HEK293 (cell line): ENCODE measurements around the gene EGR1.

Experiments used
- ATF2 ChIP-seq: fragments of 450-650 bp; formaldehyde crosslinking; IDR thresholded peaks from 2 replicates; pipeline ENCODE4 v1.5.1; 2016; ENCODE audit warnings: missing biosample characterization, missing genetic modification characterization, low read depth
- GFI1B ChIP-seq: fragments of 450-650 bp; formaldehyde crosslinking; IDR thresholded peaks from 2 replicates; pipeline ENCODE4 v1.5.1; 2016; ENCODE audit warnings: missing biosample characterization, missing genetic modification characterization
- HOXA7 ChIP-seq: sonication (generic); formaldehyde crosslinking; IDR thresholded peaks from 2 replicates; pipeline ENCODE4 v1.8.1; 2022; ENCODE audit warnings: missing genetic modification reagents, borderline replicate concordance
- KLF17 ChIP-seq: fragments of 450-650 bp; formaldehyde crosslinking; IDR thresholded peaks from 2 replicates; pipeline ENCODE4 v1.5.1; 2016; ENCODE audit warnings: missing biosample characterization, missing genetic modification characterization
- OSR2 ChIP-seq: fragments of 450-650 bp; formaldehyde crosslinking; IDR thresholded peaks from 2 replicates; pipeline ENCODE4 v1.5.1; 2016; ENCODE audit warnings: missing biosample characterization, missing genetic modification characterization
- TRIM28 ChIP-seq: IDR thresholded peaks from 2 replicates; pipeline ENCODE4 v1.6.1; 2011; ENCODE audit warnings: low read length, control low read depth, borderline replicate concordance
- ZBTB7A ChIP-seq: fragments of 450-650 bp; formaldehyde crosslinking; IDR thresholded peaks from 2 replicates; pipeline ENCODE4 v1.5.1; 2016; ENCODE audit warnings: low read depth, missing biosample characterization, missing genetic modification characterization
- ZFHX2 ChIP-seq: fragments of 450-650 bp; formaldehyde crosslinking; conservative IDR thresholded peaks from 2 replicates; pipeline ENCODE4 v1.5.1; 2016; ENCODE audit warnings: missing biosample characterization, missing genetic modification characterization
- ZFP41 ChIP-seq: fragments of 450-650 bp; formaldehyde crosslinking; IDR thresholded peaks from 2 replicates; pipeline ENCODE4 v1.5.1; 2016; ENCODE audit warnings: missing biosample characterization, missing genetic modification characterization, borderline replicate concordance
- ZIC2 ChIP-seq: fragments of 450-650 bp; formaldehyde crosslinking; IDR thresholded peaks from 2 replicates; pipeline ENCODE4 v1.5.1; 2016; ENCODE audit warnings: missing biosample characterization, missing genetic modification characterization
- ZNF114 ChIP-seq: fragments of 450-650 bp; formaldehyde crosslinking; IDR thresholded peaks from 2 replicates; pipeline ENCODE4 v1.5.0; 2017; ENCODE audit warnings: missing biosample characterization, missing genetic modification characterization
- ZNF138 ChIP-seq: fragments of 450-650 bp; formaldehyde crosslinking; IDR thresholded peaks from 2 replicates; pipeline ENCODE4 v1.5.1; 2016; ENCODE audit warnings: missing biosample characterization, missing genetic modification characterization, borderline replicate concordance
- ZNF223 ChIP-seq: fragments of 450-650 bp; formaldehyde crosslinking; IDR thresholded peaks from 2 replicates; pipeline ENCODE4 v1.5.1; 2016; ENCODE audit warnings: missing biosample characterization, missing genetic modification characterization
- ZNF239 ChIP-seq: fragments of 450-650 bp; formaldehyde crosslinking; IDR thresholded peaks from 2 replicates; pipeline ENCODE4 v1.5.1; 2016; ENCODE audit warnings: missing biosample characterization, missing genetic modification characterization
- ZNF24 ChIP-seq: fragments of 450-650 bp; formaldehyde crosslinking; IDR thresholded peaks from 2 replicates; pipeline ENCODE4 v1.5.1; 2016; ENCODE audit warnings: missing biosample characterization, missing genetic modification characterization
- ZNF280D ChIP-seq: fragments of 450-650 bp; formaldehyde crosslinking; IDR thresholded peaks from 2 replicates; pipeline ENCODE4 v1.5.1; 2016; ENCODE audit warnings: missing biosample characterization, missing genetic modification characterization
- ZNF302 ChIP-seq: fragments of 450-650 bp; formaldehyde crosslinking; IDR thresholded peaks from 2 replicates; pipeline ENCODE4 v1.5.1; 2016; ENCODE audit warnings: missing biosample characterization, missing genetic modification characterization, low read depth
- ZNF335 ChIP-seq: fragments of 450-650 bp; formaldehyde crosslinking; conservative IDR thresholded peaks from 2 replicates; pipeline ENCODE4 v1.5.1; 2016; ENCODE audit warnings: missing biosample characterization, missing genetic modification characterization
- ZNF366 ChIP-seq: fragments of 450-650 bp; formaldehyde crosslinking; conservative IDR thresholded peaks from 2 replicates; pipeline ENCODE4 v1.5.1; 2016; ENCODE audit warnings: missing biosample characterization, missing genetic modification characterization
- ZNF394 ChIP-seq: fragments of 450-650 bp; formaldehyde crosslinking; IDR thresholded peaks from 2 replicates; pipeline ENCODE4 v1.5.1; 2016; ENCODE audit warnings: missing biosample characterization, missing genetic modification characterization, mild to moderate bottlenecking, moderate library complexity, borderline replicate concordance
- ZNF416 ChIP-seq: fragments of 450-650 bp; formaldehyde crosslinking; IDR thresholded peaks from 2 replicates; pipeline ENCODE4 v1.5.1; 2016; ENCODE audit warnings: missing biosample characterization, missing genetic modification characterization
- ZNF501 ChIP-seq: fragments of 450-650 bp; formaldehyde crosslinking; IDR thresholded peaks from 2 replicates; pipeline ENCODE4 v1.5.1; 2016; ENCODE audit warnings: missing biosample characterization, missing genetic modification characterization
- ZNF530 ChIP-seq: fragments of 450-650 bp; formaldehyde crosslinking; IDR thresholded peaks from 2 replicates; pipeline ENCODE4 v1.5.1; 2016; ENCODE audit warnings: low read depth, missing biosample characterization, missing genetic modification characterization
- ZNF561 ChIP-seq: fragments of 450-650 bp; IDR thresholded peaks from 2 replicates; pipeline ENCODE4 v1.5.1; 2018; ENCODE audit warnings: missing biosample characterization, missing genetic modification characterization, borderline replicate concordance
- ZNF596 ChIP-seq: fragments of 450-650 bp; IDR thresholded peaks from 2 replicates; pipeline ENCODE4 v1.5.0; 2018; ENCODE audit warnings: missing biosample characterization, mild to moderate bottlenecking, missing genetic modification characterization, moderate library complexity
- ZNF600 ChIP-seq: fragments of 450-650 bp; formaldehyde crosslinking; IDR thresholded peaks from 2 replicates; pipeline ENCODE4 v1.5.1; 2016; ENCODE audit warnings: missing biosample characterization, missing genetic modification characterization
- ZNF654 ChIP-seq: fragments of 450-650 bp; formaldehyde crosslinking; IDR thresholded peaks from 2 replicates; pipeline ENCODE4 v1.5.1; 2016; ENCODE audit warnings: low read depth, missing biosample characterization, missing genetic modification characterization
- ZNF707 ChIP-seq: fragments of 450-650 bp; formaldehyde crosslinking; IDR thresholded peaks from 2 replicates; pipeline ENCODE4 v1.5.1; 2016; ENCODE audit warnings: missing biosample characterization, missing genetic modification characterization
- ZNF747 ChIP-seq: fragments of 450-650 bp; formaldehyde crosslinking; IDR thresholded peaks from 2 replicates; pipeline ENCODE4 v1.5.1; 2016; ENCODE audit warnings: missing biosample characterization, missing genetic modification characterization
- ZNF785 ChIP-seq: fragments of 450-650 bp; formaldehyde crosslinking; IDR thresholded peaks from 2 replicates; pipeline ENCODE4 v1.5.1; 2016; ENCODE audit warnings: missing biosample characterization, missing genetic modification characterization
- ZNF791 ChIP-seq: fragments of 450-650 bp; formaldehyde crosslinking; IDR thresholded peaks from 2 replicates; pipeline ENCODE4 v1.5.1; 2016; ENCODE audit warnings: missing biosample characterization, missing genetic modification characterization
- ZNF830 ChIP-seq: fragments of 450-650 bp; IDR thresholded peaks from 2 replicates; pipeline ENCODE4 v1.5.0; 2018; ENCODE audit warnings: missing biosample characterization, missing genetic modification characterization, low read depth, mild to moderate bottlenecking, moderate library complexity
- ZSCAN5A ChIP-seq: fragments of 450-650 bp; formaldehyde crosslinking; IDR thresholded peaks from 2 replicates; pipeline ENCODE4 v1.5.1; 2016; ENCODE audit warnings: missing biosample characterization, missing genetic modification characterization
- ZXDB ChIP-seq: fragments of 450-650 bp; formaldehyde crosslinking; IDR thresholded peaks from 2 replicates; pipeline ENCODE4 v1.5.1; 2016; ENCODE audit warnings: missing biosample characterization, missing genetic modification characterization

The EGR1 gene

GRCh38 chr5:138464008-138464387 is 1.3 kb upstream of the EGR1 start (continued):
- TF ChIP-seq ZNF530 (tag by site-specific recombination) = no peak
- peak; percentile 49 for TF ChIP-seq ZNF654 (tag by site-specific recombination)
- TF ChIP-seq TRIM28 = 0 out of 2 replicates have a peak, but pooled peaks have one; percentile 24
- TF ChIP-seq ZFHX2 = no peak; the same call in 1 of the 2 replicates
- TF ChIP-seq ZNF707 = no peak
- TF ChIP-seq ZBTB7A (tag by site-specific recombination) = no peak; the same call in 1 of the 2 replicates
- peak; percentile 74 for TF ChIP-seq KLF17
- no peak for TF ChIP-seq ZFP41
- peak; percentile 48 for TF ChIP-seq ZNF394
- TF ChIP-seq ZNF114 = no peak
- no peak for TF ChIP-seq ZNF596 (tag by site-specific recombination)
- no peak for TF ChIP-seq ZNF280D (tag by site-specific recombination)
- TF ChIP-seq ZSCAN5A (tag by site-specific recombination) = no peak; the same call in 1 of the 2 replicates
- no peak for TF ChIP-seq ZNF302 (tag by site-specific recombination)
- no peak for TF ChIP-seq ZNF600 (tag by site-specific recombination)
- no peak for TF ChIP-seq ZNF785 (tag by site-specific recombination)
- TF ChIP-seq ZNF501 = peak; percentile 73
- peak; percentile 81 for TF ChIP-seq ZIC2 (tag by site-specific recombination)
- TF ChIP-seq ZNF416 (tag by site-specific recombination) = no peak
- TF ChIP-seq ZNF239 (tag by site-specific recombination) = no peak
- no peak for TF ChIP-seq HOXA7 (CRISPR knock-in tag)
- no peak for TF ChIP-seq ZNF223
- TF ChIP-seq GFI1B (tag by site-specific recombination) = no peak
- TF ChIP-seq ZNF791 (tag by site-specific recombination) = no peak
- TF ChIP-seq ZXDB (tag by site-specific recombination) = no peak; the same call in 1 of the 2 replicates
- no peak for TF ChIP-seq ATF2 (tag by site-specific recombination)
- no peak for TF ChIP-seq ZNF335
- TF ChIP-seq ZNF747 (tag by site-specific recombination) = no peak
- no peak; the same call in 1 of the 2 replicates for TF ChIP-seq OSR2 (tag by site-specific recombination)
- peak; percentile 87 for TF ChIP-seq ZNF561
- TF ChIP-seq ZNF138 (tag by site-specific recombination) = no peak
- 0 out of 2 replicates have a peak, but pooled peaks have one; percentile 54 for TF ChIP-seq ZNF24 (tag by site-specific recombination)
- no peak for TF ChIP-seq ZNF366 (tag by site-specific recombination)
- no peak for TF ChIP-seq ZNF830
